Fibroblast of skin of abdomen (primary cell): Measurements from ENCODE around the gene SDHAF3. TPM values are rescaled to one million over a fixed set of nuclear protein-coding genes. Genes with fewer than 3 reads are reported as not detected.
A peak's percentile ranks its signal among the peaks of the same experiment; 100 is the strongest.
"Not testable (repeated sequence)": the region's sequence is repeated elsewhere in the genome, so short reads cannot be mapped to it uniquely, and the experiment has no call there.

Source experiments
- DNase-seq: peaks from one replicate; pipeline ENCODE4 v3.0.0-alpha.2; 2013
- polyA plus RNA-seq, 2 experiments: library from polyadenylated mRNA; unstranded; fragments of 120-200 nt; gene quantifications; one replicate each; pipeline ENCODE4 v1.2.1, GENCODE V29; 2013; ENCODE audit not compliant: insufficient read length in 2 of 2

The SDHAF3 gene
- 19.8 TPM for polyA plus RNA-seq (2013, experiment 1 of 2; ENCODE audit: insufficient read length)
- polyA plus RNA-seq (2013, experiment 2 of 2; ENCODE audit: insufficient read length) = 22.1 TPM

- DNase-seq = peak; percentile 99
Measured at GRCh38 chr7:97117372-97118188, at the start of gene SDHAF3. TSS of gene SDHAF3 (plus strand) at chr7:97117698. CDS start at chr7:97117724, 26 bp downstream.

GRCh38 chr7:97072025-97072424, 45.5 kb upstream of the SDHAF3 start:
- DNase-seq = not testable (repeated sequence)

DNA sequence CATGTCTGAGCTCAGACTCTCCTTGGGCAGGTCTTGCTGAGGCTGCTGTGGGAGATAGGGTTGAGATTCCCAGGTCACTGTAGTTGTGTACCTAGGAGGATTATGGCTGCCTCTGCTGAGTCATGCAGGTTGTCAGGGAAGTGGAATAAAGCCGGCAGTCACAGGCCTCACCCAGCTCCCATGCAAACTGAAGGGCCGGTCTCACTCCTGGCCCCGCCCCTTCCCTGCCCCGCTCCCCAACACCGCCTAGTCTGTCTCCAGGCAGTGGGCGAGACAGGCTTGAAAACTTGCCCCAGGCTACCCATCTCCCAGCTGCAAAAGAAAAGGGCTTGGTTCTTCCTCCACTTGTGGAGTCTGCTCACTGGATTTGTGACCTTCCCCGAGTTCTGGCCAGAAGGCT, 41.6 kb upstream of the SDHAF3 start:
- DNase-seq = no peak

GRCh38 chr7:97078023-97078969, 39.2 kb upstream of the SDHAF3 start:
- no peak for DNase-seq

GRCh38 chr7:97079300-97079699, 38.2 kb upstream of the SDHAF3 start:
- DNase-seq = no peak

- no peak for DNase-seq
Measured at GRCh38 chr7:97081521-97082300, 35.8 kb upstream of the SDHAF3 start.

DNA sequence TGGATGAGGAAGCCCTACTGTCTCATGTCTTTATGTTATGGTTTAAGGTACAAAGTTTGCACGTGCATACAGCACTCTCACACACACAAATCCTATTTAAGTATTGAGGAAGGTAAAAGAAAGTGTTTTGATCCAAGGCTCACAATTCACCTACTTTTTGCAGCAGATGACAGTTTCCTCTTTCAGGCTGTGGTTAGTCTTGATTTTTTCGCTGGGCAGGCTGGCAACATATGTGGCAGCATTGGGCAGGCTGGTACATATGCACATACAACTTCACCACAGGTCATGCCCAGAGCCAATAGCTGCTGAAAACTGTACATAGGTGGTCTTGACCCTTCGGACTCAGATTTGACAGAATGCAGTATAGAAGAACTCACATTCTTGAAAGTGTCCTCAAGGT, 29.1 kb upstream of the SDHAF3 start:
- no peak for DNase-seq

GRCh38 chr7:97089771-97090170, 27.7 kb upstream of the SDHAF3 start:
- DNase-seq = no peak

- DNase-seq = no peak
Measured at GRCh38 chr7:97090761-97091353, 26.6 kb upstream of the SDHAF3 start.

DNA sequence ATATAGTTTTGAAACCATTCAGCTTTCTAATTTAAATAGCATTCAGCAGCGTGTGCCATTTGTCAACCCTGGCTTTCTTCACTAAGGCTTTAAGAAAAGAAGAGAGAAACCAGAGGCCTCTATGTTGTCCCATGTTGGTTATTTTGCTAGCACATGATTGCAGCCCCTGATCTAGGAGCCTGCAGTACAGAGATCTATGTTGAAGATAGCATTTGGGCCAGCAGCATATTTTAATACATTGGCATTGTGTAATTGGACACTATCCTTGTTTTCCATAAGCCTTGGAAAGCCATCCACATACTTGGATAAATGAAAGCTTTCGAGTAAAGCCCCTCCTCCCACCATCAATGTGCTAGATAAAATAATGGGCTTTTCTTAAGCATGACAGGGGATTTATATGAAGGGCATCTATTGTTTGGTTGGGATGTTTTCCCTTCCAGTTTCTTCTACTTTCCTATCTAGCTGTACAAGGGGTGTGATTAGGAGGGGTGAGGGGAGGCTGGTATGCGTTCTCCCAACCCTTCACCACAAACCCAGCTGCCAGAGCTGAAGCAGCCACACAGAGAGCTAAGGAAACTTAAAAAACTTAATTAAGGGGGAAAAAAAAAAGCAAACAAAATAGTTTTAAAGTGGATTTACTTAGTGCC, 23.1 kb upstream of the SDHAF3 start:
- DNase-seq = no peak

- DNase-seq = no peak
Measured at GRCh38 chr7:97096037-97096436, 21.5 kb upstream of the SDHAF3 start.

GRCh38 chr7:97096661-97097060, 20.8 kb upstream of the SDHAF3 start:
- no peak for DNase-seq

DNA sequence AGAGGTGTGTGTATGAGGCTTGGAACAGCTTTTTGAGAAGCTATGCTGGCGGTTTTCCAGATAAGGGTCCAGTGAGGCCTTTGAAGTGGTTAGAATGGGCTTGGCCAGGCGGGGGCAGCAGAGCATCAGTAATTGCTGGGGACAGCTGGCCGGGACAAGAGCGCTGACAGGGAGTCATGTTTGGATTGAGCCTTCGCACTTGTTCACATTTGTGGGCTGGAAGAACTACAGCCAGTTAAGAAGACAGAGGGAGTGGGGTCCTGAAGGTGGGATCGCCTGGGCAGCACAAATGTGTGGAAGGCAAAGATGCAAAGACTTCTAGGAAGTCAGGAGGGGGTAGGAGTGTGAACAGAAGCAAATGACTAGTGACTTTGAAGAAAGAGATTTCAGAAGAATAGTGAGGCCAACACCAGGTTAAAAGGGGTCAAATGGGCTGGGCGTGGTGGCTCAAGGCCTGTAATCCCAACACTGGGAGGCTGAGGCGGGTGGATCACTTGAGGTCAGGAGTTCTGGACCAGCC, 12.7 kb upstream of the SDHAF3 start:
- peak; percentile 58 for DNase-seq

DNA sequence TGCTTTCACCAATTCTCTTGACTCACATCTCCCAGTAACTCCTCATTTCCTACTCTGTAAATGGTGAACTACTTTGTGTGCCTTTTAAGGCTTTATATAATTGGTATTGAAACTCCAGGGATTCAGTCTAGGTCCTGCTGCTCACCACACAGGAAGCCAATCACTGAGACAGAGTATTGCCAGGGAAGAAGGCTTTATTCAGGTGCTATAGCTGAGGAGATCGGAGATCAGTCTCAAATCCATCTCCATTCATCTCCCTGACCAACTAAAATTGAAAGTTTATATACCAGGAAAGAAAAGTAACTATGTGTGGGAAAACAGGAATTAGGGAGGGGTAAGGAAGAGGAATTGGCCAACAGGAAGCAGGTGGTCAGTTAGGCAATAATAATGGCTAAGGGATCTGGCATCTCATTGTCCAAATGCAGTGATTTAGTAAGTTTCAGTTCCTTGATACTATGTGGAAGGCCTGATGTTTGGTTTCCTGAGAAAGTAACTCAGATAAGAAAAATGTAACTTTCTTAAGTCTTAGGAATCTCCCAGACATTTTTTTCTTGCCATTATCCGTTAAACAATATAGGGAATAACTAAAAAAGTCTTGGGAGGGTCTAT, 10.2 kb upstream of the SDHAF3 start:
- peak; percentile 4 for DNase-seq

DNA sequence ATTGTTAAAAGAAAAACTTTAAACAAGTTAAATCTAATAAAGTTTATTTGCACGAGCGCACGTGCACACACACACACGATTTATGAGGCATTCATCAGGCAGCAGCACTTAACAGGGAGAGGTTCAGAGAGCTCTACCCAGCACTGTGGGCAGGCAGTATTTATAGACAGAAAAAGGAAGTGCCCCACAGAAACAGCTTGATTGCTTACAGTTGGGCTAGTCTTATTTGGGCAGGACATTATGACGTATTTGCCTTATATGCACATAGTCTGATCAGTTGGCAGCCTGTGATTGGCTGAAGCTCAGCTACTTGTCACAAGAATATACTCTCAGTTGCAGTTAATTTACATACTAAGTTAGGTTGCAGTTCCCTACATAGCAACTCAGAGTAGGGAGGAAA, 1.2 kb upstream of the SDHAF3 start:
- no peak for DNase-seq

GRCh38 chr7:97117035-97117371, 495 bp upstream of the SDHAF3 start:
- DNase-seq = no peak

- no peak for DNase-seq
Measured at GRCh38 chr7:97118306-97118917, 914 bp downstream of the SDHAF3 start.

DNA sequence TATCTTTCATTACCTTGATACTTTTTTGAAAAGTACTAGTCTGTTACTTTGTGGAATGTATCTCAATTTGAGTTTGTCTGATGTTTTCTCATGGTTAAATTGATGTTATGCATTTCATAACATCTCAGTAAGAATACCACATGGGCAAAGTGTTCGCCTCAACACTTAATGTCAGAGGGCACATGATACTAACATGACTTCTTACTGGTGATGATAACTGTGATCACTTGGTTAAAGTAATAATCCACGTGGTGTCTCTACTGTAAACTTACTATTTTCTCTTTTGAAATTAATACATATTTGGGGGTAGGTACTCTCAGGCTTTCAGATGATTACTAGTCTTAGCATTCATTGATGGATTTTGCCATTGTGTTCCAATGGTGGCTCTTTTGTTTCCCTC, 2.2 kb downstream of the SDHAF3 start:
- DNase-seq = no peak

DNA sequence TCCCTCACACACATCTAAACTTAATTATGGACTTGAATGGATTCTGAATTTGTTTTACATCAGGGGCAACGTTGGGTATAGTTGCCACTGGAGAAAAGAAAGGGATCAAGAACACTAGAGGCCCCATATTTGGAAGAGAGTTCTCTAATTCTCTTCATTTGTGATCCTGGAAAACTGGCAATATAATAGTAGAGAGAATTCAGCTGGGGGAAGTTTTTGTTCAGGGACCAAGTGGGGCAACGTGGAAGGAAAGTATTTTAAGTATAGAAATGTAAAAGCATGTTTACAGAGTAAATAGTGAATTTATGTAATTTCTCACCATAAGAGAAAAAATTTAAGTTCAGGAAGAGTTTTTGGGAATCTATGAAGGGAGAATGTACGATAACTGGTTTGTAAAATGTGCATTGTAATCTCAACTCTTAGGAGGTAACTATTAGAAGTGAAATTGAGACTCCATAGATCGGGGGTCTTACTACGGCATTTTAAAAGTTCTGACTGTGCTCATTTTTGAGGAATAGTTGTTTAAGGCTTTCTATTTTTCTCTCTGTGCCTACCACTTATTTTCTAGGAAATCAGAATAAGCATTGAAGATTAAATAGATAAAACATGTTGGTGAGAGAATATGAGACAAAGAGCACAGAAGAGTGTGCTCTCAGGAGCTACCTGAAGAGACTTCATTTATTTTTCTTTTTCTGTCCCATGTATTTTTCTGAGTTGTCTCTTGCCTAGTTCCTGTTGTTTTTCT, 3.4 kb downstream of the SDHAF3 start:
- DNase-seq = no peak

DNA sequence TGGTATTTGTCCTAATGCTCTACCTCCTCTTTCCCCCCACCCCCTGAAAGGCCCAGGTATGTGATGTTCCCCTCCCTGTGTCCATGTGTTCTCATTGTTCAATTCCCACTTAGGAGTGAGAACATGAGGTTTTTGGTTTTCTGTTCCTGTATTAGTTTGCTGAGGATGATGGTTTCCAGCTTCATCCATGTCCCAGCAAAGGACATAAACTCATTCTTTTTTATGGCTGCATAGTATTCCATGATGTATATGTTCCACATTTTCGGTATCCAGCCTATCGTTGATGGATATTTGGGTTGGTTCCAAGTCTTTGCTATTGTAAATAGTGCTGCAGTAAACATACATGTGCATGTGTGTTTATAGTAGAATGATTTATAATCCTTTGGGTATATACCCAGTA, 5.6 kb downstream of the SDHAF3 start:
- not testable (repeated sequence) for DNase-seq
